Heart left ventricle (tissue), 13 donors: ENCODE data around the gene ITSN1.

Experiments used
- CTCF ChIP-seq, 12 donors: fragments of 200-600 bp; sonication (generic) in 4 of 12; IDR thresholded peaks; one replicate each; pipeline versions ENCODE4 v1.5.0 to v1.8.0; 2018 to 2022; ENCODE audit warnings: antibody characterized with exemption in 12 of 12, mild to moderate bottlenecking in 5 of 12
- POLR2A ChIP-seq, 2 donors: fragments of 450-650 bp; IDR thresholded peaks; one replicate each; pipeline ENCODE4 v1.6.1; 2017; ENCODE audit warnings: antibody characterized with exemption in 2 of 2, mild to moderate bottlenecking in 2 of 2, moderate library complexity in 2 of 2
- donor health status: ischemic (EF 13 %, LVEDD 7.1; RV severe dilation, severe dysfunction).
- donor health status: DM: no; HTN: yes; CAD: no.
- donor health status: DM: no; HTN: no; CAD: no.
- donor health status: ischemic (EF 25% LVEDD 6.9; RV normal size, moderate dysfunction).
- donor health status: ischemic (EF 25% LVEDD 5.7; RV mildly dilated, moderate dysfunction).
- donor health status: ischemic (EF 35%, LVEDD 5.7; RV mildly dilated, moderate dysfunction).
- donor health status: nonischemic (EF 11% LVEDD 7.7; RV severe dilation, severe dysfunction).
- donor health status: DM: yes; HTN: yes; CAD: no.
- donor health status: PGD.
- donor health status: ischemic (EF 29% LVEDD 5.4; RV normal size, mild dysfunction).
- donor health status: nonischemic (EF 23%, LVEDD 6.1; RV moderate dilation, normal function).

GRCh38 chr21:33611006-33611744, 31.1 kb upstream of the ITSN1 start:
- TF ChIP-seq CTCF (IDR thresholded peaks at IDR 0.05) (no peak), POLR2A (IDR thresholded peaks at IDR 0.05) (no peak)
